ENCODE measurements around the gene SH3RF3.

Gene SH3RF3

GRCh38 chr2:109392140-109392539, 263.1 kb downstream of the SH3RF3 start:
- Histone ChIP-seq H3K36me3 (ENCODE audit: control insufficient read depth, insufficient read depth, low read length) (no peaks in the 10 kb centered on the region), H3K27me3 (replicated peaks; ENCODE audit: control insufficient read depth, insufficient read depth, low read length) (no peaks in the 10 kb centered on the region; the same call in 1 of the 2 replicates), H3K4me3 (replicated peaks; ENCODE audit: low read depth, low read length) (no peak overlapping the region)
- TF ChIP-seq CTCF (IDR thresholded peaks at IDR 0.05; ENCODE audit: insufficient read depth, low read length, poor library complexity, severe bottlenecking), result no peak
- DNase-seq (ENCODE audit: extremely low read depth, insufficient read length), result no peak

DNA sequence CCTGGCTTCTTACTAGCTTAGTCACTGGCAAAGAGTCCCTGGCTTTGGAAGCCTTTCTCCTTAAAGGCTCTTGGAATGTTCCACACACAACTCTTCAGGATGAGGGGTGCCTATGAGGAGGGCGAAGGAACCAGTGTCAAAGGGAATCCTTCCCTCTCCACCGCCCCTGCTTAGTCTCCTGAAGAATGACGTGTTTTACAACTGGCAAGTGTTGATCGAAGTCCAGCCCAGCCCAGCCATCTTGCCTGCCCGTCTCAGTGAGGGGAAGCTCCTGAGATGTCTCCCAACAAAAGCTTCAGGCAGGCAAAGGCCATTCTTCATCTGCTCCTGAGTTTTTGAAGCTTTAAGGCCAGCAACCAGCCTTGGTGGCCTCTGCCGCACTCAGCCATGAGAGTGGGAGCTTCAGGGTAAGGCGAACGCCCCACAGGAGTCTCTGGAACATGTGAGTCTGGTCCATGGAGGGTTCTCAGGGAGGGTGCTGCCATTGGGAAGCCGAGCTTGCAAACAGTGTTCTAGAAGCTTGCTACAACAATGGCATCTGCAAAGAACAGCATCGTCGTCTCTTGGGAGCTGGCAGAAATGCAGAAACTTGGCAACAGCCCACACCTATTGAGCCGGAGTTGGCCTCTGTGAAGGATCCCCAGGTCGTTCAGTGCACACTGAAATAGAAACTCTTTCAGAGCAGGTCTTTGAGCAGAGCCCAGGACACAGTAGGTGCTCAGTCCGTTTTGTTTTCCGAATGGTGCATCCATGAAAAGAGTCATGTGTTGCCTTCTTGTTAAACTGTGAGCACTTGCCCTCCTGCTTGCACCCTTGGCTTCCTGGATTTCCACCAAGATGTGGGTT, 264.0 kb downstream of the SH3RF3 start:
- Histone ChIP-seq H3K27me3 (replicated peaks; ENCODE audit: control insufficient read depth, insufficient read depth, low read length) (no peaks in the 10 kb centered on the region; the same call in 1 of the 2 replicates), H3K36me3 (ENCODE audit: control insufficient read depth, insufficient read depth, low read length) (no peaks in the 10 kb centered on the region), H3K4me3 (replicated peaks; ENCODE audit: low read depth, low read length) (no peak overlapping the region)
- no peak for TF ChIP-seq CTCF (IDR thresholded peaks at IDR 0.05; ENCODE audit: insufficient read depth, low read length, poor library complexity, severe bottlenecking)
- no peak for DNase-seq (ENCODE audit: extremely low read depth, insufficient read length)

DNA sequence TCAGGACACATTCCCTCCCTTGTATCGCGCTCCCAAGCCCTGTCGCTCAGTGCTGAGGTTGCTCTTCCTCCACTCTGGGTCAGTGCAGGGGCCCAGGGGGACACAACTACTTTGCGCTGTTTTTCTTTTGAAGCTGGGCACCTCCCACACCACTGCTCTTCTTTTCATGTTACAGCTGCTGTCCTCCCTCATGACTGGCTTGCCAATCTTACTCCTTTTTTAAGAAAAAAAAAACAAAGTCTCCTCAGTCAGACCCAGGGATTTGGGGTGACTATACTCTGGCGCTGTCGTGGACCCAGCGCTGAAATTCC, 264.6 kb downstream of the SH3RF3 start:
- no peak for TF ChIP-seq CTCF (IDR thresholded peaks at IDR 0.05; ENCODE audit: insufficient read depth, low read length, poor library complexity, severe bottlenecking)
- DNase-seq (ENCODE audit: extremely low read depth, insufficient read length), result no peak
- no peaks in the 10 kb centered on the region for H3K36me3 ChIP-seq (ENCODE audit: control insufficient read depth, insufficient read depth, low read length)
- no peaks in the 10 kb centered on the region; the same call in 1 of the 2 replicates for H3K27me3 ChIP-seq (replicated peaks; ENCODE audit: control insufficient read depth, insufficient read depth, low read length)
- H3K4me3 ChIP-seq (replicated peaks; ENCODE audit: low read depth, low read length), result no peak overlapping the region

DNA sequence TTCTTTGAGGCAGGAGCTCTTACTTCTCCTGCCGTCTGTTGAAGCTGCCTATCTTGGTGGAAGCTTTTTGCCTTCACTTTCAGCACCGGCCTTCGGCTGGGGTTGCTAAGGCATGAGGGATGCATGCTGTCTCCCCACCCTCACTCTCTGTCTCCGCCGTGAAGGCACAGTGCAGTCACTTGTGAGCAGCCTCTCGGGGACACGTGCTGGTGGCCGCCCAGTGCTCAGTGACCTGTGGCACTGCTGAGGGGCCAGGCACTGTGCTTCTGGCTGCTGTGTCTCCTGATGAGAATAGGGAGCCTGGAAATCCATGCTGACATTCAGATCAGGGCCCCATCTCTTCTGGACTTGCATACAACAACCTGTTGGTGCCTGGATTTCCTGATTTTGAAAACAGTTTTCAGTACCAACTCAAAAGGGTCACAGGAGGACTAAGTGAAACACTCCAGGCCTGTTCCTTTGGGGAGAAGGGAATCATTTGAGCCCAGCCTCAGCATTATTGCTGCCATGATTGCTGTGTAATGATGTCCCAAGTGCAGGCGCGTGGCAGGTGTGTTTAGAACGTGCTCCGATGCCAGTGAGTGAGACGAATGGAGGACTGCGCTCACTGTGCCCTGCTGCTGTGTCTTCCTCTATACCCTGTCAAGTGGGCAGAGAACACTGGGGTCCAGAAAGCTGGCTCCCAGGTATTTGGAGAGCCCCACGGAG, 266.6 kb downstream of the SH3RF3 start:
- no peaks in the 10 kb centered on the region for H3K36me3 ChIP-seq (ENCODE audit: control insufficient read depth, insufficient read depth, low read length)
- no peak for DNase-seq (ENCODE audit: extremely low read depth, insufficient read length)
- H3K27me3 ChIP-seq (replicated peaks; ENCODE audit: control insufficient read depth, insufficient read depth, low read length), result no peaks in the 10 kb centered on the region; the same call in 1 of the 2 replicates
- TF ChIP-seq CTCF (IDR thresholded peaks at IDR 0.05; ENCODE audit: insufficient read depth, low read length, poor library complexity, severe bottlenecking), result no peak
- H3K4me3 ChIP-seq (replicated peaks; ENCODE audit: low read depth, low read length), result no peak overlapping the region

- Histone ChIP-seq H3K27me3 (replicated peaks; ENCODE audit: control insufficient read depth, insufficient read depth, low read length) (no peaks in the 10 kb centered on the region; the same call in 1 of the 2 replicates), H3K36me3 (ENCODE audit: control insufficient read depth, insufficient read depth, low read length) (no peaks in the 10 kb centered on the region), H3K4me3 (replicated peaks; ENCODE audit: low read depth, low read length) (no peak overlapping the region)
- TF ChIP-seq CTCF (IDR thresholded peaks at IDR 0.05; ENCODE audit: insufficient read depth, low read length, poor library complexity, severe bottlenecking), result no peak
- DNase-seq (ENCODE audit: extremely low read depth, insufficient read length), result no peak
These were observed 267.5 kb downstream of the SH3RF3 start for GRCh38 chr2:109396202-109397180.
